Pulmonary artery endothelial cell (primary cell): ENCODE measurements around the gene TBC1D22A. TPM values are rescaled to one million over a fixed set of nuclear protein-coding genes. Genes with fewer than 3 reads are reported as not detected.

Source experiments
- DNase-seq: peaks from one replicate; pipeline ENCODE4 v3.0.0-alpha.2; 2011; ENCODE audit warnings: low read depth, low spot score
- total RNA-seq: library from RNA; depleted of rRNA; stranded (reverse); fragments of >200 nt; gene quantifications from 2 replicates; pipeline ENCODE4 v1.2.3, GENCODE V29; 2014

The TBC1D22A gene
- total RNA-seq, 1 donor from 2014 or later, result 17.4 TPM

DNA sequence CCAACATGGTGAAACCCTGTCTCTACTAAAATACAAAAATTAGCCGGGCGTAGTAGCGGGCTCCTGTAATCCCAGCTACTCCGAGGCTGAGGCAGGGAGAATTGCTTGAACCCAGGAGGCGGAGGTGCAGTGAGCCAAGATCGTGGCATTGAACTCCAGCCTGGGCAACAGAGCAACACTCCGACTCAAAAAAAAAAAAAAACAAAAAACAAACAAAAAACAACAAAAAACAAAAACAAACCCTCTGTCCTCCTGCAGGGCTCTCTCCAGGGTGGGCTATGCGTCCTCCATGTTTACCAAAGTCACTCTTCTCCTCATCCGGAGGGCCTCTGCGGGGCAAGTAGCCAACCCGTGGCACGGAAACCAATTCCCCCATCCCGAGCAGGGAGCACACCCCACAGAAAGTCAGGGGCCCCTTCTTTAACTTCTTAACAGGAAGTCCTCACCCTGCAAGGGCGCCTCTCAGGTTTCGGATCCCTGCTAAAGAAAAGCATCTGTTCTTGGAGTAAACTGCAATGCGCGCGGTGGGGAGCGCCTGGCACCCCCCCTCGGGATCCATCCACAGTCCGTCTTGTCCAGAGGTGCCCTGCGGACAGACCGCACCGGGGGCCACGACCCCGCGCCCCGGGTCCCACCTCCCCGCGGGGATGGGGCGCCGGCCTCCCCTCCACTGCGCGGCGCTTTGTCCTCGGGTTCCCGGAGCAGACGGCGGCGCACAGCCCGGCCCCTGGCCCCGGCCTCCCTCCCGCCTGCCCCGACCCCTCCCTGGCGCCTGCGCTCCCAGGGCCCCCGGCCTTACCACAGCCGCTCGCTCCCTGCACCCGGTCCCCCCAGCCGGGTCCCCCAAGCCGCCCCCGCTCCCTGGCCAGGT, 25.1 kb upstream of the TBC1D22A start:
- no peak for DNase-seq

DNA sequence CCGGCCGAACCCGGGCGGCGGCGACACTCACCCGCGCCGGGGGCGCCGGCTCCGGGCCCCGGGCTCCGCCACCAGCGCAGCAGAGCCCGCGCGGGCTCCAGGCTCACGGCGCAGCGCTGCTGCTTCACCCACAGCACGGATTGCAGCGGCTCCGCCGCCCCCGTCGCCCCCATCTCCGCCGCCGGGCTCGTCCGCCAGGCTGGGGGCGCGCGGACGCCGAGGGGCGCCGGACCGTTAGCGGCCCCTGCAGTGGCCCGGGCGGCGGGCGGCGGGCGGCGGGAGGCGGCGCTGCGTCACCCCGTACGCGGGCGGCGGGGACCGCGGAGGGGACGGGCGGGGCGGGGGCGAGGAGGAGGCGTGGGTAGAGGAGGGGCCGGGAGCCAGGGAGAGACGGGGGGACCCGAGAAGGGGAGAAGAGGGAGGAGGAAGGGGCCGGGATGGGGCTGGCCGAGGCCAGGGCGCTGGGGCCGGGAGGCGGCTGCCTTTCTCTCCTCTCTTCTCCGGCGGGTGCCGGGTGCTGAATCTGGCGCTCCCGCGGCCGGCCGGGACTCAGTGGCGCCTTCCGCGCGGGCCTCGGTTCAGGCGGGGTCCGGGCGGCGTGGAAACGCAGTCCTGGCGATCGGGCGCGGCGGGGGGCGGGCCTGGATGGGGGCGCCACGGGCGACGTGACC, 24.3 kb upstream of the TBC1D22A start, which contains the start of gene CERK:
TSS of gene CERK (minus strand) at position 277 of the 671 bp plus-strand sequence. CDS start at position 173, 104 bp downstream.
- DNase-seq, result no peak

DNA sequence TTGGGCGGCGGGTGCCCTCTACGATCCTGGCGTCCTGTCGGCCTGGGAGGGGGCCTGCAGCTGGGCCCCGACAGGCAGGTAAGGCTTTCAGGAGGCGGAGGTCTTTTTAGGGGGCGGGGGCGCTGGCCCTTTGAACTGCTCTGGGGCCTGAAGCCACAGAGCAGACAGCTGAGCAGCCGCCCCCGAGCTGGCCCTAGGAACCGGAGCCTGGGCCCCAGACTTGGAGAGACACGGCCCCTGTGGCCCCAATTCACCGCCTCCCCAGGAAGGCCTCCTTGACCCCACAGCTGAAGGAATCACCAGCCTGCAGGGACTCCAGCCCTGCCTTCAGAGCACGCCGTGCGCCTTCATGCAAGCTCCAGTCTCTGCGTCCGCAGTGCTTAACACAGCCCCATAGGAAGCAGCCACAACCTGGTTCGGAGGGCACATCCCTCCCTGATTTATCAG, 23.8 kb upstream of the TBC1D22A start:
- DNase-seq, result no peak

DNA sequence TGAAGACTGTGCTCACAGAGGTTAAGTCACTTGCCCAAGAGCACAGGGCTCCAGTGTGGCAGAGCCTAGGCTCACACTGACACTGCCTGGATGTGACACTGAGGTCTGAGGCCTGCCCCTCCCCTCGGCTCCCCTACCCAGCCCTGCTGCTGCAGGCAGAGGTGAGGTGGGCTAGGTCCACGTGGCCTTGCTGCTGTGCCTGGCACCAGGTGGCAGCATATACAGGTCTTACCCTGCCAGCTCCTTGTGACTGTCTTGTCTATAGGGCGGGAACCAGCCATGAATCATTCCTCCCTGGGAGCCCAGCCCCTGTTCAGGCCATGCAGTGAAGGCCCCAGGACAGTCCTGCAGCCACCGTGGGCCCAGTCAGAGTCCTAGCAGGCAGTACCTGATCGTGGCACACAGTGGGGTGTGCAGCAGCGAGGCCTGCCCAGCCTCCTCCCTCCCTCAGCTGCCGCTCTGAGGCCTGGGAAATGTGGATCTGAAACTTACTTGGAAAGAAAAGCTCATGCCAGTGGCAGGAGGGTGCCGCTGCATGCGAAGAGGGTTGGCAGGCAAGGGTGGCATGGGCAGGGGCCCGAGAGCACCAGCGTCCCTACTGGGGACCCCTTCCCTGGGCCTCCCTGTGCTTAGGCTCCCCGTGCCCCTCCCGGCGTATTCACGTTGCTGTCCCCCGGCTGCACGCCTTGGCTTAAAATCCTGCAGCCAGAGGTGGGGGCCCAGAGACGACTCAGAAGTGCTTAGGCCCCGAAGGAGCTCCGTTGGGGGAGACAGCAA, 23.2 kb upstream of the TBC1D22A start:
- no peak for DNase-seq

DNA sequence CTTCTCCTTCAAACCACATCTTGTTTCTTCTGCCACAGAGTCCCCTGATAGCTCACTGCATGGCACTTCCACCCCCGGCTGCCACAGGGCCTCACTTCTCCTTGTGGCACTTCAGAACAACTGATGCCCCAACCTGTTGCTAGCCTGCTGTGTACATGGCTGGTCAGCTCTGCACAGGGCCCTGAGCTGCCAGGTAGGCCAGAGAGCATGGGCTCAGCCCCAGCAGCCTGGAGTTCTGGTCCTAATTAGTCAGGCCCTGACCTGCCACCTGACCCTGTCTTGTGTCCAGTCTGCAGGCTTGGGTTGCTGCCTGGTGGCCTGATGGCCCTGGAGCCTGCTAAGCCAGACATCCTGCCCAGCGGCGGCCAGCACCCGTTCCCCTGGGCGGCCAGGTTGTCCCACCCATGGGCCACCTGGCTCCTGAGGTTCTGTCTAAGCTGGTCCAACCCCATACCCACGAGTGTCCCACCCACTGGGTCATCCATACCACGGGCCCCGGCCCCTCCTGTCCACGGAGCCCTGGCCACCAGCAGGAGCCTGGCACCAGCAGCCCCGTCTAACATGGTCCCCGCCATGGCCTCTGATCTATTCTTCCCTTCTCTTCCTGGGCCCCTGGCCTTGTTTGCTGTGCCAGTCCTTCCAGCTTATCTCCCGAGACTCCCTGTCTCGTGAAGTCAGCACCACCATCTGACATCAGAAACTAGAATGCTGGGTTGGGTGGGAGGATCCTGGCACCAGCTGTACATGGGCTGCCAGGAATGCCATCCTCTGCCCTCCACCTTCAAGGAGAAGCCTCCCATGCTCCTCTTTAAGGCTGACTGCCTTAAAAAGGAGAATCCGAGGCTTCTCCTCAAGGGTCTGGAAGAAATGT, 21.3 kb upstream of the TBC1D22A start:
- no peak for DNase-seq

DNA sequence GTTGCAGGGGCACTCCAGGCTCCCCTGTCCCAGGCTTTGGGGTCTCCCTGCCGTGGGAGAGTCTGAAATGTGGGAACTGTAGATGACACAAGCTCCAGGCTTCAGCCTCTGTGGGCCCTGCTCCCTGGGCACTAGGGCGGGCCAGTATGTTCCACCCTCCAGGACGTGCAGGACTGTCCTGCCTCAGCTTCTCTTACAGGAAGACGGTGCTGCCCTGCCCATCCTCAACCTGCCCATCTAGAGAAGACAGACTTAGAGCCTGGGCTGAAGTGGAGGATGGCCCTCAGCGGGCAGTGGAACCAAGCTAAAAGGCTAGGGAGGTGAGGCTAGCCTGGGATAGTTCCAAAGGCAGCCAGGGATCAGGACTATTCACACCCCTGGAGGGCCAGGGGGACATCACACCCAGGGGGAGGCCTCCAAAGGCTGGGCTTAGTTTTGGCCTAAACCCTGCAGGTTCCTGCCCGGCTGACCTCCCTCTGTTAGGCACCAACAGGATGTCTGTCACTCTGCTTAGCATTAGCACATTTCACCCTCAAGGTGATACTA, 20.4 kb upstream of the TBC1D22A start:
- DNase-seq, result no peak

DNA sequence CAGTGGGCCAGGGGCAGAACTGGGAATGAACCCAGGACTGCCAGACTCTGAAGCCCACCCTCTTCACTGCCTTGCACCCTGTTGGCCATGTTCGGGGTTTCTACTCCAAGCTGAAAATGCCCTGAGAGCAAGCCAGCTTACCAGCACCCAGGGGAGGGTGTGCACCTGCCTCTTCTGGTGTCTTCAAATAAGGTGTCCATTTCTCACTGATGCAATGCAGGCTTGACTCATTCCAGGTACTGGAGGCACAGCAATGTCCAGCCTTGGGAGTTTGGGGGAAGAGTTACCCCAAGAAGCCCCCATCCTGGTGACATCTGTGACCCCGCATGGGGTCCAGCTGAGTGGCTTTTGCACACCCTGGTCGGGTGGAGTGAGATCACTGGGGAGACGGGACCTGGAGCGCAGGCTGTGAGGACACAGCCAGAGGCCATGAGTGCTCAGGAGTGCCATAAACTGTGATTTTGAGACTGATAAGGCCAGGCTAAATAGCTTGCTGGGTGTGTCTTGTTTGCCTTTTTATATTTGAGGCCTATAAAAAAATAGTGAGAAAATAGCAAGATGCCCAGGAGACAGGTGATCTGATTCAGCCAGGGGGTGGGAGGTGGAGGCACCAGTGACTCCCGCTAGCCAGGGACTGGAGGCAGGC, 19.8 kb upstream of the TBC1D22A start:
- no peak for DNase-seq

DNA sequence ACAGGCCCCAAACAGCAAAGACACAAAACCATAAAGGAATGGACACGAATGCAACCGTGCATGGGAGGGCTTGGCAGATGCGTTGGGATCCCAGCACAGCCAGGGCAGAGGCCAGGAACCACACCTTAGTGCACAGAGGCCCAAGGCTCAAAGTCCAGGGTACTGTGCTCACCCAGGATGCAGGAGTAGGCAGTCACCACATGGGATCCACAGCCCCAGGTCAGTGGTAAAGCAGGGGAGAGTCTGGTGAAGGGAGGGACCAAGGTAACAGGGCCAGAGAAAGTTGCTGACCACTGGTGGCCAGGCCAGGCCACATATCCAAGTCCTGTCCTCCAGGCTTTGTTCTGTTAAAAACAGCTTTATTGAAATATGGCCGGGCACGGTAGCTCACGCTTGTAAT, 17.9 kb upstream of the TBC1D22A start:
- no peak for DNase-seq

DNA sequence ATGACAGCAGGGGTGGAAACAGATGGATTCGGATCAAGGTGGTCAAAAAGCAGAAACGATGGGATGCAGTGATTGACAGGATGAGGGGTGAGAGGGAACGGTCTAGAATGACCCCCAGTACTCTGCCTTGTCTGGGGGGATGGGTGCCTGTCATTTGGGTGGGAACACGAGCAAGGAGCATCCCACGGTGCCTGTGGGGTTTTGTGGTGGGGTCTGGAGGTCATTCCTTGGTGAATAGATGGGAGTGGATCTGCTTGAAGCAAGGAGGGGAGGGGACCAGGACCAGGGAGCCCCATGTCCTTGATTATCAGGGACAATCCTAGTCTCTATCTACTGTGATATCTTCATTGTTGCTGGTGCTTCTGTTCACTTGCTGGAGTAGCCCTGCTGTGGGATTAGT, 16.3 kb upstream of the TBC1D22A start:
- no peak for DNase-seq

DNA sequence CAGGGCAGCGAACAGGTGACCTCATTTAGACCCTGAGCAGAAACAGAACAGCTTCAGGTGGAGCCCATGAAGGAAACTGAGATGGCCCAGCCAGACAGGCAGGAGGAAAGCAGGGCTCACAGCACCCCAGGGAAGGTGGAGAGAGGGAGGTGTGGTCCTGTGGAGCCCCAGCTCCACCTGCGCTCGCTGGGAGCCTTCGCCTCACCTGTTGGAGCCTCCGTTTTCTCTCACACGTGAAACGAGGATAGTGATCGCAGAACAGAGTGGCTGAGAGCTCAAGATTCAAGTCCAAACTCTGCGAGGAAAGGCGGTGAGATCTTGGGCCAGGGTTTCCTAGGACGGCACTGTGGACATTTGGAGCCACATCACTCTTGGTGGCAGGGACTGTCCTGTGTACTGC, 15.8 kb upstream of the TBC1D22A start:
- DNase-seq, result no peak

DNA sequence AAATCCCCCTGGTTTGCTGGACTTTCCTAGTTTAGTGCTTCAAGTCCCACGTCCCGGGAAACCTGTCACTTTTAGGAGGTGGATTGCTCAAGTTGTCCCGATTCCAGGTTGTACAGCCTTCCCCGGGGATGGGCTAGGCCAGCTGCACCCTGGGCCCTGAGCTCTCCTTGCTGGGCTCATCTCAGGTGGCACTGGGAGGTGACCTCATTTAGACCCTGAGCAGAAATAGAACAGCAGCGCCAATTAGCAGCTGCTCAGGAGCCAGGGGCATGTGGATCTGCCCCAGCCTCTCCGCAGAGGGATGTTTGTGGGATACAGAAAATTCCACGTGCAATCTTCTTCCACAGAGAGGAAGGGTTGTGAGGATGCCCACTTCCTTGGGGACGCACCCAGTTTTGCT, 14.8 kb upstream of the TBC1D22A start:
- no peak for DNase-seq

DNA sequence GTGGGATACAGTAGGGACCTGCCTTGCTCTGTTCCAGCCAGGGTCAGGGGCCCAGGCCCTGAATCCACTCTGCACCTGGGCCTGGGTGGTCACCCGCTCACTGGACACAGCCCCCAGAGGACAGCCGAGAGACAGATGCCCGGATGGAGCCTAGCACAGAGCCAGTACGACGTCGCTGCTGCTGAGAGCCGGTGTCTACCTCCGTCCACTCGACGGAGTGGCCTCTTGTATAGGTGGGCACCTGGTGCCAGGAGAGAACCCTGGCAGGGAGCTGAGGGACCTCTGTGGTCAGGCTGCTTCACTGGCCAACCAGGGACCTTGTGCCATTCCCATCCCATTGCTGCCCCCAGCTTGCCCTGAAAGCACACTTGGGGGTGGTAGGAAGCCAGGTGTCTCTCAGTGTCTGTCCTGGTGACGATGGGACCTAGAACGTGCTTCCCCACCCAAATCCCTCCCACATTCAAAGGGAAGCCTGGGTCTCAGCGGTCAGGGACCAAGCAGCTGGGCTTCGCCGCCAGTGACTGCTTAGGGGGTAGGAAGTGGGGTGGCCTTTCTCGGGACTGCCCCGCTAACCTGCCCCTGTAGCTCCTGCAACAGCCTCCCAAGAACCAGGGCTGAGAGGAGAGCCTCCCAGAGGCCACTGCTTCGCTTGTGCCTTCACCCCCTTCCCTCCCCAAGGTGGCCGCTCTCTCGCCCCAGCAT, 14.1 kb upstream of the TBC1D22A start:
- DNase-seq, result no peak

DNA sequence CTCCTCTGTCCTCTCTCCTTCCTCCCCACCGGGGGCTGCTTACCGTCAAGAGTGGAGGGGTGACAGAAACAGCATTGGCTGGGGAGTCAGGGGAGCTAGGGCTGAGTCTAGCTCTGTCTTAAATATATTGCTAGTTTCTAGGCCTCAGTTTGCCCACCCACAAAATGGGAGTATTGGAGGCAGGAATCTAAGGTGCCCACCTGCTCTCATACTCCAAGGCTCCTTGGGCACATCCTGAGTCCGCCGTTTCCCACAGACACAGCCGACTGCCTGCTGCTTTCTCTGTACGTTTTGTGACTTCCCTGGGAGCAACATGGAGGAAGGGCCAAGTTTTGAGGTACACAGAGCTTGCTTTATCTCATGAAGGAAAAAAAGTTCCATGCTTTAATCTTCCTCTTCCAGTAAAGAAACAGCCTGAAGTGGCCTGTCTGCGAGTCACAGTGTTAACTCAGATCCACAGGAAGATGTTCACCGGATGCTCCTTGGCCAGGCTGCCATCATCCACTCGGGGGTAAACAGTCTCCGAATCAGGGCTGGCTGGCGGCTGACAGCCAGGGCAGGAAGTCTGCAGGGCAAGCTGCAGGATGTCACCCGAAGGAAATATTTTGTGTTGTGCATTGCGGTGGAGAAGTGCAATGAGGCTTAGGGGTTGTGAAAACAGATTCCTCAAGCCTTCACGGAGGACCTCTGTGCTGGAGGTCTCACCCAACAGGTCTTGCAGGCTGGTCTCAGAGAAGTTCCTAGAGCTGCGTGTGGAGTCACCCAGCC, 13.4 kb upstream of the TBC1D22A start:
- DNase-seq, result no peak

DNA sequence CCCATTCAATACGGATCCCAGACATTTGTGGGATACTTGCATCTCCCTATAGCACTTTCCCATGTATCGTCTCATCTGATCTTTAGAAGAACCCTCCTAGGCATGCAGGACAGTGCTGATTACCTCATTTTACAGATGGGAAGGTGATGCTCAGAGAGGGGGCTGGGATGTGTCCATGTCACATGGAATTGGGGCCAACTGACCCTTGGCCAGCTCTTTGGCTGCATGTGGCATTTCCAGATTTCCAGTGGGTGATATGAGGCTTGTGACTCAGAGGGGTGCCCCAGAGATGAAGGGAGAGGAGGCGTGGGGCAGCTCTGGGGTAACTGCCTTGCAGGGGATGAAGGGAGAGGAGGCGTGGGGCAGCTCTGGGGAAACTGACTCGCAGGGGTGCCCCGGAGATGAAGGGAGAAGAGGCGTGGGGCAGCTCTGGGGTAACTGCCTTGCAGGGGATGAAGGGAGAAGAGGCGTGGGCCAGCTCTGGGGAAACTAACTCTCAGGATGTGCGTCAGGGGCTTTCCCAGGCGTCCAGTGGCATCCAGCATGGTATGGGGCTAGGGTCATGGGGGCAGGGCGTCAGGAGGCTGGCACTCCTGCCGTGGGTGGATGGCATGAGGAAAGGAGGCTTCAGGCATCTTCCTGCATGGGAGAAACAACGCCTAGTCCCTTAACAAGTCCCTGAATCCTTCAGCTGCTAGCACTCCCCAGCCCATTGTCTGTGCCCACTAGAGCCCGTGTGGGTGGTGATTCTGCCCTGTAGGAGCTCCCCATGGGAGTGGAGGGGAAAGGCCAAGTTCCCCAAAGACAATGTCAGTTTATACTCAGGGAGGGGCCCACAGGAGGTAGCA, 12.5 kb upstream of the TBC1D22A start:
- no peak for DNase-seq

DNA sequence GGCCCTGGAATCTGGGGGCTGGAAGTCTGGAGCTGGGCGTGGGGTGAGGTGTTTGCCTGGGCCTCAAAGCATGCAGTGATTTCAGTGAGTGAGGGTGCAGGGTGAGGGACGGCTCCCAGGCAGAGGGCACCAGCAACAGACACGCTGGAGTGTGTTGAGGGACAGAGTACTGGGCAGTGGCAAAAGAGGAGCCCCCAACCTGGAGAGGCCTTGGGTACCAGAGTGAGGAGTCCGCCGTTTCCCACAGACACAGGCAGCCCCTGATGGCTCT, 12.0 kb upstream of the TBC1D22A start:
- no peak for DNase-seq

DNA sequence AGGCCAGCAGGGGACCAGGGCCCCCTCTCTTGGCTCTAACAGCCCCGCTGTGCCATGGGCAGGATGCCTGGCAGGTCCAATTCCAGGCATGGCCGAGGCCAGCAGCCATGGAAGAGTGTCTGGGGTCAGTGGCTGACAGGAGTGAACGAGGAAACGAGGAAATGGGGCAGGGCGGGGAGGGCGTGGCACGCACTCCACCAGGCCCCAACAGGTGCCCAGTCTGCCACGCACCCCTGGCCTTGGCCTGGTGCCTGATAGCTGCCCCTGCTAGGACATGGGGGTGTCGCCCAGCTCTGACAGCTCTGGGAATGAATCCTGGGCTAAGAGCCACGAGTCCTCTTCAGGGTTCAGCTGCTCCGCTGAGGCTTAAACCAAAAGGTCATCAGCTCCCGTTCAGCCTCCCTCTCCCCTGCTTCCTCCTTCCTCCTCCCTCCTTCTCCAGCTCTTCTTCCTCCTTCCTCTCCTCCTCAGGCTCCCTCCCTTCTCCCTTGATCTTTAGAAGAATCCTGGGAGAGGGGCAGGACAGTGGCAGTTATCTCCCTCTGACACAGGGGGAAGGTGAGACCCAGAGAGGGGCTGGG, 11.5 kb upstream of the TBC1D22A start:
- no peak for DNase-seq

DNA sequence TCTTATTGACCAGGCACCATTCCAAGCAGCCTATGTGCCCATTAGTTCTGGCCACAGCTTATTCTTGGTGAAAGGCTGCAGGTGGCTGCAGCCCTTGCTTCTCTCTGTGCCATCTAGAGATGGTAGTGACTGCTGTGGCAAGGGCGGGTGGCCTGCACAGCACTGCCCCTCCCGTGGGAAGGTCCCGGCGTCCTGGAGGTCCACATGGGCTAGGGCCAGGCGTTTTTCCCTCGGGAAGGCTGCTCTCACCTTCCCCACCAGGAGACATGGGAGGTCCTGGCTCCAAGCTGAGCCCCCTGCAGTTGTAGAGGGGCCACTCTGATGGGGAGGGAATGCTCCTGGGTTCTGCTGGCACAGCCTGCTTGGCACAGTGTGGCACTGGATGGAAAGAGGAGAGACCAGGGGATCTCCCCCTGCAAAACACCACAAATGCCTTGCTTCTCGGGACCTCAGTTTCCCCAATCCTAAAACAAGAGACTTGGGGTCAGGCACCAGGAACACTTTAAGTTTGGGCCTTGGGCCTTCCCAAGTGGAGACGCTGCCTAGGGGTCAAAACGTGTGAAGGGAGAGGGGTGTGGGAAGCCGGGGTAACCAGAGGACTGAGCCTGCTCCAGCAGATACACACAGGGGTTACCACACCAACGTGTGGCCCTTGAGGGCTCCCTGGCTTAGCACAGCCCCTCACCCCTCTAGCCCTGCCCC, 10.0 kb upstream of the TBC1D22A start:
- DNase-seq, result no peak
